HS-5 (cell line): ENCODE results near the gene WLS.
"Not testable (repeated sequence)": the region's sequence is repeated elsewhere in the genome, so short reads cannot be mapped to it uniquely, and the experiment has no call there.

ENCODE experiments used
- DNase-seq: peaks from one replicate; pipeline ENCODE4 v3.0.0-alpha.2; 2012; ENCODE audit warnings: low read depth

Gene WLS

DNA sequence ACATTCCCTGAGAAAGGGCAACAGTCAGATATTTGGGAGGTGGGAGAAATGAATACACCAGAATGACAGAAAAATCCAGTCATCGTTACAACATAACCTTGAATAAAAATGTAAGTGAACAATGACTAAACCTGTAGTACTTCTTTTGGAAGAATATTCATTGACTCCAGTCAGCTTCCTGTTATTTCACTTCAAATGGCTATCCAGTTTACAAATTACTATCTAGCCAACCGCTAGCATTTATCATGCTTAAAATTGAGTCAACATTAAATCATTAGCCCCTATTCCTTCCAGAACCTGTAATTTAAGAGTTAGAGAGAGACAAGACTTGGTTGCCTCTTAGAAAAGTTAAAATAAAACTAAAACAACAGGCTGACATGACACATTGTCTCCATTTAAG is 33.6 kb downstream of the WLS start:
- DNase-seq, result no peak

DNA sequence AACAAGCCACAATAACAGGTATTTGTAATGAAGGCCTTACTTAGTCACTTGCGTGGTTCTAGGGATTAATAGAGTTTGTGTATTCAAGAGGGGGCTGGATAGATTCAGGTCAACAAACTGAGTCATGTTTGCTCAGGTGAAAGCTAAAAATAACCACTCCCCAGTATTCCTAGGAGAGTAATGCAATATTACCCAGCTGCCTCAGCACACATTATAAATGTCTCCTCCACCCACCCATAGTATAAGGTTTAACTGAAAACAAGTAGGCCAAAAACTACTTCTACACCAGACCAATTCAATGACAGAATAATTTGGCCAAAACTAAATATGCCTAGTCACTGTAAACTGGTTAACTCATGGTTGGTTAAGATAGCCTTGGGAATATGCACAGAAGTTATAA is 34.4 kb downstream of the WLS start:
- no peak for DNase-seq

DNA sequence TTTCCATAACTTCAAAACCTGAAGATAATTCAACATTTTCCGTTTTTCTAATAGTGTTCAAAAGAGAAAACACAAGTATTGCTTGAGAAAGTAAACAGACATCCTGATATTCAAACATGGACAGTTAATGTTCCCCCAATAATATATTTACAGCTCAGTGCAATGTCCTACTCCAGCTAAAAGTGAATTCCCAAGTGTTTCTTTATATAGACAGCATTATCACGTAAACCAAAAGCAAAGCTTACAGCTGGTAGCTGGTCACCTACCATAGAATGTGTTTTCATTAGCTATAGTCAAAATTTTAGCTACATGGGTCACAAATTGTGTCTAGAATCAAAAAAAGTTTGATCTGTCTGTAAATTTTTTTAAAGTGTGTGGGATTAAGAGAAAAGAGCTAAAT is 34.9 kb downstream of the WLS start:
- DNase-seq, result no peak

DNA sequence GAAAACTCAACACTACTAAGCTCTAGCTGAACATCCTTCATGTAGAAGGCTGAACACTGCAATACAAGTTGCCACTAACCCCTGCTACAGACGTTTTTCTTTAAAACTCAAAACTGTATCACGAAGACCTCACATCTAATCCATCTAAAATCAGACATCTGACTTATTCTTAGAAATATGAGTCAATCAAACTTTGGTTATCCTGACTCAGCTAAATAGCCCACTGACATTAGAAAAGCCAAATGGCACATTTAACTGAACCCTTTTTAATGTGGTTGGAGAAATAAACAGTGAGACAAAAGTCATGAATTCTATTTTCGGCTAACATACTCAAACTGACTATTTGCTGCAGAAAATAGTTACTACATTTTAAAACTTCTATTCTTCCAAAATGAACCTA is 35.6 kb downstream of the WLS start:
- no peak for DNase-seq

DNA sequence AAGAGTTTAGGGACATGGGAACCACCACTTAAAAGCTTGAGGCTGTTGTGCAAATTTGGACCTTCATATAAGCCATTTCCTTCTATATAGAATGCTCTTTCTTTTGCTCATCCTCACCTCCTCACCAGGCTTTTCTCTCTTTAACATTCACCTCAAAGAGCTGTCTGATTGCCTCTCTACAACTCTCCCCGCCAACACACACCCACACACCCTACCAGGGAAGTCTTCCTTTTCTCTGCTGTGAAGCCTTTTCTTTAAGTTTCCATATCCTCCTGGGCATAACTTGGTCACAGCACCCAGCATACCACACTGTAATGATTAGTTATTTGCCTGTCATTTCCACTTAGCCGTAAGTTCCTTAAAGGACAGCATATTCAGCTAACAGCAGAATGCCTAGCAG is 40.6 kb downstream of the WLS start:
- DNase-seq, result no peak

DNA sequence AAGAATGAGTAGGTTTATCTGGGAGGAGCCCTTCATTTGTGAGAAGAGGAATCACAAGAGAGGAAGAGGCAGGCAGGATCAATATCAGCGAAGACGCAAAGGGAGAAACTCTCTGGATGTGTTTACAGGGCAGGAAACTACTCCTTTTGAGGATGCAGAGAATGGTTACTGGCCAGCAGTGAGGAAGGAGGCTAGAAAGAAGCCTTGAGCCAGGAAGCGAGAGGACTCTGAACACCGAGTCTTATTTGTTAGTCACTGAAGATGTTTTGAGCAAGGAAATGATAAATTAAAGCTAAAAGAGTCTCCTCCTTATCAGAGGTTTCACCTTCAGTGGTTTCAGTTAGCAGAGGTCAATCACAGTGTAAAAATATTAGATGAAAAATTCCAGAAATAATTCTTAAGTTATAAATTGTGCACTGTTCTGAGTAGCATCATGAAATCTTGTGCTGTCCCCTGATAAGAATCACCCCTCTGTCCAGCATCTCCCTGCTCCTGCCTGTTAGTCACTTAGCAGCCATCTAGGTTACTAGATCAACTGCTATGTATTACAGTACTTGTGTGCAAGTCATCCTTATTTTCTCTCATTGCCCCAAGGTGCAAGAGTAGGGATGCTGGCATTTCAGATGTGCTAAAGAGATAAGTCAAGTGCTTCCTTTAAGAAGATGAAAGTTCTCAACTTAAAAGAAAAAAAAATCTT is 43.5 kb downstream of the WLS start:
- DNase-seq, result no peak

DNA sequence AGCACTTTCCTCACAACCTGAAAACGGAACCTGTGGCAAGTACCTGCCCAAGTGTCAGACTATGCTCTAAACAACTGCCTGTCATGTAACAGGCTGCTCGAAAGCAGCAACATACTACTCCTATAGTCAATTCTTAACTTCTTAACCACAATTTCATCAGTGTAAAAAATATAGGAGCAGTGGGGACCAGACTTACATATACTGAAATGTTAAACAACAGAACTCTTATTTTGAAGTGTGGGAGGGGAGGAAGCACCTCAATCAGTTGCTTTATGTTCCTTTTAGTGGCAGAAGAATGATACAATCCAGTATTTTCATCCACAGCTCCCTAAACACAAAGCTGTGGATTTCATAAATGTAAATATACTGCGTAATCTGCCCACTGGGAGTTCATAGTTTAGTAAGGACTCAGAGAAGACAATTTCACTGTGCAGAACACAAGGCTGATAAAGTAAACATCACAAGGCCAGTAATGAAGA is 44.2 kb downstream of the WLS start:
- DNase-seq, result no peak

DNA sequence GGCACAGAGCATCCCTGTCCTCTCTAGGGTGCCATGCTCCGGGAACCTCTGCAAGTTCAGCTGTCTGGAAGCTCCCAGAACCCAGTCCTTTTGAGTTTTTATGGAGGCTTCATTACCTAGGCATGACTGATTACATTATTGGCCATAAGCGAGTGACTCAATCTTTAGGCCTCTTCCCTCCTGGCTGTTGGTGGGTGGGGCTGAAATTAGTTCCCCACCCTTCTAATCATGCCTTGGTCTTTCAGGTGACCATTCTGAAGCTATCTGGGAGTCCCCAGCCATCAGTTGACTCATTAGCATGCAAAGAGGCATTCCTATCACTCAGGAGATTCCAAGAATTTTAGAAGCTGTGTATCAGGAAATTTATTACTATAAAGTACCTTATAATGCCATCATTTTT is 46.6 kb downstream of the WLS start:
- no peak for DNase-seq

DNA sequence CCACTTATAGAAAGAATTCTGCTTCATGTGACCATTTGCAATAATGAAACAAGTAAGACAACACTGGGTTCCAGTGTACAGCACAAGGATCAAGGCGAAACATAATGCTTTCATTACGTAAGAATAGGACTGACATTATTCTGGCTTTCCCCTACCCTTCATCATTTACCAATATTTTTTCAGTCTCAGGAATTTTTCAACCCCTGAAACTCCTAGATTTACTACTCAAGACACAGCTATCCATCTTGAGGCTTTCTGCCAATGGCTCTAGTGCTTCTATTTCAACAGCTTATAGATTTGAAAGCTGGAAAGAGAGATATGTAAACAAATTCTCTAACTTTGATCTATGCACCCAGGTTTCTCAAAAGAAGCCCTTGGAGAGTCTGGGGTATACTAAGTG is 48.4 kb downstream of the WLS start:
- no peak for DNase-seq

DNA sequence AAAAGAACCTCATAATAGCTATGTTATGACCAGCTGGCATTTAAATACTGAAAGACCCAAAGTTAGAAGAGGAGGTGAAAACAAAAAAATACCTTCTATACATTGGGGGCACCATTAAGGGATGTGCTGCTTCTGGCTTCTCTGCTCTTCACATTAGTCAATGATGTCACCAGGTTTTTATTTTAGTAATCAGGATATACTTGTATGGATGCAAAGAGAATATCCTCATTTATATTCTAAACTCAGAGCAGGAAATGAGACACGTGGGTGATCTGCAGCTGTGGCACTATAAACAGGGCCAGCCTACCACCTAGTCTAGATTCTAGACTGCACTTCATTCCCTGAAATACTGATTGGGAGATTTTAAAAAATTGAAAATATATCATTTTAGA is 51.2 kb downstream of the WLS start:
- no peak for DNase-seq

DNA sequence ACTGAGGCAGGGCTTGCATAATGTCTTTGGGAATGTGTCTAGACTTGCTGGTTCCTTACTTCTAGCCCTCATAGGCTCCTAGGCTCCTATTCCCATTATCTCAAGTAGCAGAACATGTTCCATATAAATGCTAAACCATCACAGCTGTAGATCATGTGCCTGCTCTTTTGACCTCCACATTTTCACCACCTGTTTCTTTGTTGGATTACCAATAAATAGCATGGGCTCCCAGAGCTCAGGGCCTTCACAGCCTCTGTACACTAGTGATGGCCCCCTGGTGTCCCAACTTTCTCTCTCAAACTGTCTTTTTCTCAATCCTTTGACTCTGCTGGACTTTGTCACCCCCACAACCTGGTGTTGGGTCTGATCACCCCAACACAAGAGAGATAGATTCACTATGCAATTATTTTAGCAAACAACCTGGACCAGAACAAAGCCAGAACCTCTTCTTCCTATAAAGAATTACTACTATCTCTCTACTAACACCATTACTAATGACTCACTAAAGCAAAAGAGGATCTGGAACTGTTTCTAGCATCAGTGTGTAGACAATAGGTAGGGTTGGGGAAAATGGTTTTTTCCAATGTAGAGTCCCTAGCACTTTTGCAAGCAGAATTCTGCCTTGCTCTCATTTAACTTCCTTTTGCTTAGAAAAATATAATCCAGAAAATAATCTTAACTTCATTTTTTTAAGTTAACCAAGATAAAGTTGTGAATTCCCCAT is 51.7 kb downstream of the WLS start:
- DNase-seq, result no peak

DNA sequence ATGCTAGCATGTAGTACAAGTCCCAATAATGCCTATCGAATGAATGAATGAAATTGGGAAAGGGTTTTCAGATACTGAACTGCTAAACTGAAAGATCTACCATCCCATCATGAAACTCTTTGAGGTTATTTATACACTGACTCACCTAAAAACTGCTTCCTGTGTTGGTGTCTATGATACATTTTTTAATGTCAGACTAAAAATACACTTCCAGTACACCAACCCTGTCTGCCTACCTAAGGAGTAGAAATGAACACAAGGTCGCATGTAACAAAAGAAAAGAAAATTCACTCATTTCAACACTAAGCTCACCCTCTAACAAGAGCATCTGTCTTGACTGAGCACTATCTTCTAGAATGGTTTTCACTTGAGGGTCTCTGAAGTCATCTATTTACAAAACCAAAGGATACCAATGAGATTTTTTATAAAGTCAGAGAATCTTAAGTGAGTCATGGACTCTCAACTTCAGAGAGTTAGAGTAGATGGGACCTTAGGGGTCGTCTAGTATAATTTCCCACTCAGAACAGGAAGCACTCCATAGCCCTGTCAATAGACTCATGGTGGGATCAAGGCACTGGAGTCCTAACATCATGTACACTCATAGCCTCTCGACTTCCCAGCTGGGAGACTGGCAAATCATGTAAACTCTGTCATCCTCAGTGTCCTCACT is 53.4 kb downstream of the WLS start:
- no peak for DNase-seq

DNA sequence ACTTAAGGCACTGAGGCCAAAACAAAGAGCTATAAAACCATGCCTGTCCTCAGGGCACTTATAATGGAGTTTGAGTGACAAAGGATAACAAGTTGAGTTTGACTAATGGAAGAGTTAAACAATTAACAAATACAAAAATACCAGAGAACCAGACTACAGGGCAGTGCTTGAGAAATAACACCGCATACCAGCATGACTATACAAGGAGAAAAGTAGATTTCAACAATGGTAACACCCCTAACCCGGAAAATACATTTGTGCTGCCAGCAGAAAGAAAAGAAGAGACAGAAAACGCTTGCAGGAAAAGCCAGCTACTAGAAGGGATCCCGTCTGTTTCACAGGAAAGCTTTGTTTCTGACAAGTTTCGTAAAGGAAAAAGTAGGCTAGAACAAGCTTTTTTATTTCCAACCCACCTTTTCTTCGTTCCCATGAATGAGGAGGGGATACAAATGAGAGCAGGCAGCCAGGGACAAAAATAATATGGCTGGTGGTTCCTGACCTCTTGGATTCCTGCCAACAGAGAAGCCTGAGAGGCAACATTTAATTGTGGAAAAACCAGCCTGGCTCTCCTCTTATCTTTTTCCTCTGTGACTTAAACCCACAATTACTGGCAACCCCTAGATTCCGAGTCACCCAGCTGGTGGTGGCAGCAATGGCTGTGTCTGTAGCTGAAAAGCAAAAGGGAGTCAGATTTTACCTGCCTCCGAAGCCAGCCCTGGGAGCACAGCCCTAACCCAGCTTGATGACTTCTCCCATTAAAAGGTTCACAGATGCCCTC is 56.5 kb downstream of the WLS start:
- DNase-seq, result no peak

DNA sequence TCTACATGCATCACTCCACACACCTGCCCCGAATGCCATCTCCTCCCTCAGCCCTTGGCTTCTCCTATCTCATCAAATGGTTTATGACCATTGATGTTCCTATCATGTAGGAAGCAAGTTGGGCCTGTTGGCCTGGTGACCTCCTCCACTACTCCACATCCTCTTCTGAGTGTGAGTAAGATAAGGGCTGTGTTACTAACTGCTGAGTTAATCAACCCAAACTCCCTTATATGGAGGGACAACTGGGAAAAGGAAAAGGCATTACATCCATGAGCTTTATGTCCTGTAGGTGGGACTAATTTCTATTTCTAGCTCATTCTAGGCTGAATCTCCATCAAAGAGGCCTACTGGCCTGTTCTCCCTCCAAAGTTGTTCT is 57.6 kb downstream of the WLS start:
- DNase-seq, result peak; percentile 56

DNA sequence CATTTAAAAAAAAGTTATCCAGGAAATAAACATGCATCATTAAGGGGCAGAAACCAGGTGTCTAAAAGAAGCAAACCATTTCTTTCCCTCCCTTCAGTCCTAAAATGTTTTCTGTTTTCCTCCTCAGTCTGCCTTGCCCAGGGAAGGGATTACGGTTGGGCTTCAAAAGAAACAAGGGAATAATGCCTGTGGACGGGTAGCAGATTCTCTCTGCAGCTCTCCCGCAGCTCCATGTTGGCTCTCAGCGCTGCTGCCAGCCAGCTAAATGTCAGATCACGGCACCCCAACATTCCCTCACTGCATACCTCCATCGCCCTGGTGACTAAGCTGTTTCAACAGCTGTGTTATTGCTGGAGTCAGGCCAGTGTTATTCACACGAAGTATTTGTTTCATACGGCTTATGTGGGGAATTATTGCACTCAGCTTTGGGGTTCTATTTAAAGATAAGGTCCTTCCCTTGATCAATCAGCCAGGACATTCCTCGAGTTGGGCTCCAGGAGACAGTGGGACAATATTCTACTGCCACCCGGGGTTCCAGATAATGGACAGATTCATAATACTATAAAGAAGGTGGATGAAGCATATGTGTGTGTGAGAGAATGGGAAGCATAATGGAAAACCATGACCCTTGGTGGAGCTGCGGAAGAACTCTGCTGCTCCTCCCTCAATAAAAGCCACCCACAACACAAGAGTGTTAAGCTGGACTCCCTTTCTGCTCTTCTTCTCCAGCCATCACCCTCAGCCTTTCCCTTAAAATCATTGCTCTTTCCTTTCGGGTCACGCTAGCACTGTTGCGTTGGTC is 58.2 kb downstream of the WLS start:
- peak; percentile 82 for DNase-seq

DNA sequence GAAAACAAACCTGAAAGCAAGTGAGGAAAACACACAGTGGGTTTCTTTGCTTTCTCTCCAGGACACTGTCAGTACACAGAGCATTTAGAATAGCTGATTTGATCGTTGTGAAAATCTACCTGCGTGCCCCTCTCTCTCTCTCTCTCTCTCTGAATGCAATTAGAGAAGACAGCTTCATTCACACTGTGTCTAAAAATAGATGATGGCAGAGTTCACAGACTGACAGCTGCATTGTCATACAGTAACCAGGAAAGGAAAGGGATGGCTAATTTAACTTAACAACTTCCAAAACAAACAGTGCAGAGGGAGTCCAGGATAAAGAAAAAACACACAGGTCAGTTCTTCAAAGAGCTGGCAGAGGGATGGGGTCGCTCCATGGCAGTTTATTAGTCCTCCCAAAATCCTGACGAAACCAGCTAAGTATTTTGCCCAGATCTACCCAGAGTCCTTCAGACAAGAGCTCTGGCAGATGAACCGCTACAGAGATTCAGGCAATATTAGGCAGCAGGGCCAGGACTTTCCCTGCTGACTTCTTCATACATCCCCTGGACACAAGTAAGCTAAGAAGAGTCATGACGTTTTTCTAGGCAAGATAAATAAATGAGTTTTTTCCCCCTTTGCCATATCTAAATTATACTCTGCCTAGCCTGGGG is 58.9 kb downstream of the WLS start:
- DNase-seq, result no peak

DNA sequence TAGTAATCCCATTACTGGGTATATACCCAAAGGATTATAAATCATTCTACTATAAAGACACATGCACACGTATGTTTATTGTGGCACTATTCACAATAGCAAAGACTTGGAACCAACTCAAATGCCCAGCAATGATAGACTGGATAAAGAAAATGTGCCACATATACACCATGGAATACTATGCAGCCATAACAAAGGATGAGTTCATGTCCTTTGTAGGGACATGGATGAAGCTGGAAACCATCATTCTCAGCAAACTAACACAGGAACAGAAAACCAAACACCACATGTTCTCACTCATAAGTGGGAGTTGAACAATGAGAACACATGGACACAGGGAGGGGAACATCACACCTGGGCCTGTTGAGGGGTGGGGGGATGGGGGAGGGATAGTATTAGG is 60.5 kb downstream of the WLS start:
- DNase-seq, result not testable (repeated sequence)

DNA sequence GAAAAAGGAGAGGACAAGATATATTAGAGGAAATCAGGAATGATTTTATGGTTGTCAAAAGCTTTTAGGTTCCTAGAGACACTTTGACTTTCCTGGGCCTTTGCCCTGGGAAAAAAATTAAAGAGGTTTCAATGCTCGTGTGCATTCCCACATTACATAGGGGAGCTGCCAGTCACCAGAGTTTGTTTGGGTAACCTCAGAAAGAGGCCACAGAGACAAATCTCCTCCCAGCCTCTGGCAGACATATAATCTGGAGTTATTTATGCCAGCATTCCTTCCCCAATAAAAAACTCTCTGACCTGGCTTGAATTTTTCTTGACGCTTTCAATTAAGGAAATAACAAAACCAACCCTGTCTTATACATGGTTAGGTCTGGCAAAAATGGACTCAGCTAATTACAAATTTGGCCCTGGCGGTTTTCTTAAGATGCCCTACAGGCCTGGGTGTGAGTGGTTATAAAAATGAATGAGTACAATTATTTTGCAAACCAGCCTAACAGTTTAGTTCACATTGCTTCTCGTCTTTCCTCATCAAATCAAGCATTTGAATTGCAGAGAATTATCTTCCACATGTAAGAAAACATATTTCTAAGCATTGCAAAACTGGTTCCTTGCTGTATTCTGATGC is 63.7 kb downstream of the WLS start:
- DNase-seq, result no peak

DNA sequence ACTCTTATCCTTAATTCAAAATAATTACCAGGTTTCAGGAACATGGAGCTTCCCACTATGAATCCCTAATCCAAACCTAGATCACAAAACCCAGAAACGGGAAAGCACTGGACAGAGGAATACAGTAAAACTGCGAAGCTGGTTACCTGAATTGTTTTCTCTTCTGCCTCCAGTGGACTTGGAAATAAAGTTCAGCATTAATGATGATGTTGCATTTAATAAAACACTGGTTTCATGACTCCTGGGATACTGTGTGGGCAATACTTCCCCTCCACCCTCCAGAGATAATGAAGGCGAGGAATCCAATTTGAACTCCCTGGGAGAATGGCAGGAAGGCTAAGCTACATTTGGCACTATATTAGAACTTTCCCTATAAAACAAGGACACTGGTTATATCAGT is 65.1 kb downstream of the WLS start:
- DNase-seq, result no peak

DNA sequence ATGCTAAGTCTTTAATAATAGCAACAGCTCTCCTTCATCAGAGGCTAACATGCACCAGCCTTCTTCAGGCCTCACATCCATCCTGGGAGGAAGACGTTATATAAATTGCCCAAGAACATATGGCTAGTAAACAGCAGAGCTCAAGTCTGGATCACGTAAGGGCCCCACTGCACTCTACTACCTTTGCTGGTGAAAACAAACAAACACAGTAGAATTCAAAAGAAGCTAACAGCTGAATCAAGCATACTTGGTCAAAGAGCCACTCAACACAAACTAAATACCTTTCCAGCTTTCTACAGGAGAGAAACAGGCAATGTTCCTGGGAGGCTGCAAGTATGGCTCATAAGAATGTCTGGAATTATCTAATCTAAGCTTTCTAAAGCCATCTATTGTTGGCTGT is 66.0 kb downstream of the WLS start:
- no peak for DNase-seq

DNA sequence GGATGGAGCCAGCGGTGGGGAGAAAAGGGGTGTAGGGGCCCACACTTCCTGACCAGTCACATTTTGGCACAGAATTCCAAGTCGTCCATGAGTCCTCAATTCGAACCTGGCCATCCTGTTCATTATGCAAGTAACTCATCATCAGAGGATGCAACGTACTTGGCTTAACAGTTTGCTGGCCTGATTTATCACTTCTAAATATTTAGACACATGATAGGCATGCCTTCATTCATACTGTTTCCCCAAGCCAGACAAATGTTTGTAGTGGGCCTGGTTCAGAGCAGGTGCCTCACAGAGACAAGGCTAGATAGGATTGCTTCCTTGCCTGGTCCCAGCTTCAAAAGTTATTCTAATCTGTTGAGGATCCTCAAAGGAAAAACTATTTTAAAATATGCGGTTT is 66.7 kb downstream of the WLS start:
- no peak for DNase-seq
